Fibroblast of lung (primary cell): ENCODE measurements around the gene SNAI3. TPM values are rescaled to one million over a fixed set of nuclear protein-coding genes. Genes with fewer than 3 reads are reported as not detected.

Experiments used
- DNase-seq, 2 donors: peaks; one replicate each; pipeline versions ENCODE4 v3.0.0 to v3.0.0-alpha.2; 2010; ENCODE audit warnings: low read depth in 2 of 2
- H2AFZ ChIP-seq: 2 replicates; pipeline ENCODE4 v1.5.1; 2012; ENCODE audit warnings: low read length, control low read depth, inconsistent platforms
- H3K27ac ChIP-seq: 2 replicates; pipeline ENCODE4 v1.5.1; 2011; ENCODE audit warnings: low read length, control low read depth; ENCODE audit not compliant: insufficient read depth
- H3K27me3 ChIP-seq: 2 replicates; pipeline ENCODE4 v1.5.1; 2011; ENCODE audit warnings: mild to moderate bottlenecking, low read length; ENCODE audit not compliant: control insufficient read depth, insufficient read depth
- H3K36me3 ChIP-seq: 2 replicates; pipeline ENCODE4 v1.5.1; 2011; ENCODE audit warnings: low read length; ENCODE audit not compliant: control insufficient read depth, insufficient read depth
- H3K4me1 ChIP-seq: 2 replicates; pipeline ENCODE4 v1.5.1; 2011; ENCODE audit warnings: low read length; ENCODE audit not compliant: control insufficient read depth, insufficient read depth; ENCODE audit errors: extremely low read depth
- H3K4me2 ChIP-seq: 2 replicates; pipeline ENCODE4 v1.5.1; 2011; ENCODE audit warnings: low read length, control low read depth; ENCODE audit not compliant: insufficient read depth; ENCODE audit errors: extremely low read depth
- H3K4me3 ChIP-seq, 4 experiments: fragments of 200-600 bp in 1 of 4; sonication (generic) in 1 of 4; replicated peaks in 1 of 4; 2 replicates each; pipeline ENCODE4 v1.5.1; 2011 to 2016; ENCODE audit warnings: low read length in 4 of 4, low read depth in 3 of 4, mild to moderate bottlenecking in 3 of 4, control low read depth in 2 of 4, inconsistent platforms in 1 of 4, mixed read lengths in 1 of 4; ENCODE audit not compliant: insufficient read depth in 1 of 4; ENCODE audit errors: control extremely low read depth in 1 of 4
- H3K79me2 ChIP-seq: 2 replicates; pipeline ENCODE4 v1.5.1; 2012; ENCODE audit warnings: mild to moderate bottlenecking, low read length, inconsistent platforms; ENCODE audit not compliant: control insufficient read depth, insufficient read depth
- H3K9ac ChIP-seq: 2 replicates; pipeline ENCODE4 v1.5.1; 2011; ENCODE audit warnings: mild to moderate bottlenecking, low read length, control low read depth; ENCODE audit not compliant: insufficient read depth
- H3K9me3 ChIP-seq: 2 replicates; pipeline ENCODE4 v1.5.1; 2012; ENCODE audit warnings: low read depth, low read length; ENCODE audit not compliant: control insufficient read depth, insufficient read depth
- H4K20me1 ChIP-seq: 2 replicates; pipeline ENCODE4 v1.5.1; 2011; ENCODE audit warnings: low read length; ENCODE audit not compliant: control insufficient read depth, insufficient read depth; ENCODE audit errors: extremely low read depth
- EZH2 ChIP-seq: IDR thresholded peaks from 2 replicates; pipeline ENCODE4 v1.5.1; 2012; ENCODE audit warnings: low read length, control low read depth, mild to moderate bottlenecking; ENCODE audit errors: missing control alignments
- polyA plus RNA-seq, 2 donors: library from polyadenylated mRNA; depleted of rRNA in 1 of 2; stranded (reverse) in 1 of 2; unstranded in 1 of 2; fragments of >200 nt; gene quantifications; 2 replicates each; pipeline ENCODE4 v1.2.1, GENCODE V29; 2011 to 2012; ENCODE audit warnings: missing spikeins in 1 of 2
- total RNA-seq: library from RNA; depleted of rRNA; stranded (reverse); fragments of >200 nt; gene quantifications from 2 replicates; pipeline ENCODE4 v1.2.1, GENCODE V29; 2014
- TF ChIP-seq, protein P1 (sequence below), 2 donors: IDR thresholded peaks in 1 of 2; conservative IDR thresholded peaks in 1 of 2; 1 replicate in 1 of 2; 2 replicates in 1 of 2; pipeline ENCODE4 v1.5.1; 2011 to 2012; ENCODE audit warnings: low read length in 2 of 2, control low read depth in 1 of 2, inconsistent platforms in 1 of 2, low read depth in 1 of 2, mild to moderate bottlenecking in 1 of 2

SNAI3 gene
- total and polyA plus RNA-seq, 2 donors (not counting 1 experiment from before 2014, with no cell fraction given) = 0.17 TPM; not detected in 1

DNA sequence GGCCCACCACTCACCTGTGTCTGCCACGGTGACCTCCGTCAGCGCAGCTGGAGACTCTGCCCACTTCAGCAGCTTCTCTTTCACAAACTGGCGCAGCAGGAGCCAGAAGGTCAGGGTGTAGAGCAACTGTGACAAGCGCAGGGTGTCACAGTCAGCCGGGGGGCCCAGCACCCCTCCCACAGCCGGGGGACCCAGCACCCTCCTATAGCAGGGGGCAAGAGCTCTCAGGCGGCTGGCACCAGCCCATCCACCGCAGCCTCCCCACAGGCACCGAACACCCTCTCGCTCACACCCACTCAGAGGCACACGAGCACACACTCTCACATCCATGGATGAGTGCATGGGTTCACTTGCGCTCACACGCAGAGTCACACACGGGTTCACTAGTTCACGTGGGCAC lies 48.8 kb upstream of the SNAI3 start:
- H2AFZ ChIP-seq = no peak overlapping the region
- no peak overlapping the region for H3K4me2 ChIP-seq
- H3K4me1 ChIP-seq = no peaks in the 10 kb centered on the region
- H3K79me2 ChIP-seq = peaks cover 4% of the 10 kb centered on the region
- H4K20me1 ChIP-seq = no peaks in the 10 kb centered on the region
- H3K27ac ChIP-seq = no peak overlapping the region
- no peaks in the 10 kb centered on the region for H3K9me3 ChIP-seq
- peaks cover 61% of the 10 kb centered on the region for H3K36me3 ChIP-seq
- no peak overlapping the region for H3K4me3 ChIP-seq
- TF ChIP-seq, protein P1, sequence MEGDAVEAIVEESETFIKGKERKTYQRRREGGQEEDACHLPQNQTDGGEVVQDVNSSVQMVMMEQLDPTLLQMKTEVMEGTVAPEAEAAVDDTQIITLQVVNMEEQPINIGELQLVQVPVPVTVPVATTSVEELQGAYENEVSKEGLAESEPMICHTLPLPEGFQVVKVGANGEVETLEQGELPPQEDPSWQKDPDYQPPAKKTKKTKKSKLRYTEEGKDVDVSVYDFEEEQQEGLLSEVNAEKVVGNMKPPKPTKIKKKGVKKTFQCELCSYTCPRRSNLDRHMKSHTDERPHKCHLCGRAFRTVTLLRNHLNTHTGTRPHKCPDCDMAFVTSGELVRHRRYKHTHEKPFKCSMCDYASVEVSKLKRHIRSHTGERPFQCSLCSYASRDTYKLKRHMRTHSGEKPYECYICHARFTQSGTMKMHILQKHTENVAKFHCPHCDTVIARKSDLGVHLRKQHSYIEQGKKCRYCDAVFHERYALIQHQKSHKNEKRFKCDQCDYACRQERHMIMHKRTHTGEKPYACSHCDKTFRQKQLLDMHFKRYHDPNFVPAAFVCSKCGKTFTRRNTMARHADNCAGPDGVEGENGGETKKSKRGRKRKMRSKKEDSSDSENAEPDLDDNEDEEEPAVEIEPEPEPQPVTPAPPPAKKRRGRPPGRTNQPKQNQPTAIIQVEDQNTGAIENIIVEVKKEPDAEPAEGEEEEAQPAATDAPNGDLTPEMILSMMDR (conservative IDR thresholded peaks at IDR 0.05 in 1 of 2, IDR thresholded peaks at IDR 0.05 in 1 of 2; ENCODE audit: low read depth in 1 of 2, low read length in 2 of 2) = no peak
- TF ChIP-seq EZH2 = no peak
- no peaks in the 10 kb centered on the region for H3K27me3 ChIP-seq
- H3K9ac ChIP-seq = no peak overlapping the region
- DNase-seq = no peak

DNA sequence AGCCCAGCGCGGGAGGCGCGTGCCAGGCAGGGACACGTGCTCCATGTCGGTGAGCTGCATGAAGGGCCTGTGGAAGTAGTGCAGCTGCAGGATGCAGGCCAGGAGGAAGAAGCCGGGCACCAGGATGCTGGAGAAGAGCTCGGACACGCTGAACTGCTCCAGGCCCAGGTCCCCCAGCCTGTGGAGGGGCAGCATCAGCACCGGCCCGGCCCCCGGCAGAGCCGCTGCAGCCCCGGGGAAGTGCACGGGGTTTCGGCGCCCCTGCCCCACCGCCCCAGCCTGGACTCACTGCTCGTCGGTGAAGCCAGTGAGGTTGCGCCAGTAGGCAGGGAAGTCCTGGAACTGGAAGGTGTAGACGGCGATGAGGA lies 48.0 kb upstream of the SNAI3 start:
- TF ChIP-seq, protein P1 (conservative IDR thresholded peaks at IDR 0.05 in 1 of 2, IDR thresholded peaks at IDR 0.05 in 1 of 2; ENCODE audit: low read depth in 1 of 2, low read length in 2 of 2) = no peak
- no peak for TF ChIP-seq EZH2

DNA sequence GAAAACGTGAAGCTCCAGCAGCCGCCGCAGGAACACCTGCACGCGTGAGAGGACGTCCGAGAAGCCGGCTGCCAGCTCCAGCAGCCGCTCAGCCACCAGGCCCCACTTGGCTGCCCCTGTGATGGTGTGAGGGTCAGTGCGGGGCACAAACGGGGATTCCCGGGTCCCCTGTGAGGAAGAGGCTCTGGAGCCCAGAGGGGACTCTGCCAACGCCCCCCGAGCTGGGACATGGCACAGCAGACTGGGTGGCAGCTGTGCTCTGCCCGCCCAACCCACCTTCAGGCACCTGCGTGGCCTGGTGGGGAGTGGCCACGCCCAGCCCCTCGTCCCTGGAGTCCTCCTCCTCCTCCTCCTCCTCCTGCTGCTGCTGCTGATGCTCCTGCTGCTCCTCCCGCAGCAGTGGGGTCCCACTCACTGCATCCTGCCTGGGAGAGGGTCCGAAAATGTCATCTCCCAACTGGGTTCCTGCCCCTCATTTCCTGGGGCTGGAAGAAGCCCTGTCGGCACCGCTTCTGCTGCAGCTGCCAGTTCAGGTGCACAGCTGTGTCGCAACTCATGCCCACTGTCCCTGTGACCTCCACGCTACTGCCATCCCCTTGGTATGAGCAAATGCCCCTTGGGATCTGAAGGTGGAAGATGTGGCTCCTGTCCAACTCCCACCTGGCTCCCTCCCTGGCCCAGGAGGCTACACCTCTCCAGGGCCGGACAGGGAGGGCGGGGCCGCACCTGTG lies 47.5 kb upstream of the SNAI3 start:
- no peak for DNase-seq
- H3K36me3 ChIP-seq = peaks cover 52% of the 10 kb centered on the region
- H2AFZ ChIP-seq = no peak overlapping the region
- TF ChIP-seq, protein P1 (conservative IDR thresholded peaks at IDR 0.05 in 1 of 2, IDR thresholded peaks at IDR 0.05 in 1 of 2; ENCODE audit: low read depth in 1 of 2, low read length in 2 of 2) = no peak
- TF ChIP-seq EZH2 = no peak
- H3K9ac ChIP-seq = no peak overlapping the region
- no peak overlapping the region for H3K27ac ChIP-seq
- H3K79me2 ChIP-seq = peaks cover 6% of the 10 kb centered on the region
- H3K9me3 ChIP-seq = no peaks in the 10 kb centered on the region
- no peaks in the 10 kb centered on the region for H3K4me1 ChIP-seq
- H3K4me2 ChIP-seq = no peak overlapping the region
- H4K20me1 ChIP-seq = no peaks in the 10 kb centered on the region
- H3K4me3 ChIP-seq = no peak overlapping the region
- no peaks in the 10 kb centered on the region for H3K27me3 ChIP-seq

More for the DNA sequence above, 48.0 kb upstream of the SNAI3 start:
- no peak for DNase-seq
- Histone ChIP-seq H2AFZ (no peak overlapping the region), H3K36me3 (peaks cover 55% of the 10 kb centered on the region), H4K20me1 (no peaks in the 10 kb centered on the region), H3K4me2 (no peak overlapping the region), H3K27me3 (no peaks in the 10 kb centered on the region), H3K9me3 (no peaks in the 10 kb centered on the region), H3K9ac (no peak overlapping the region), H3K4me1 (no peaks in the 10 kb centered on the region), H3K4me3 (no peak overlapping the region), H3K27ac (no peak overlapping the region), H3K79me2 (peaks cover 6% of the 10 kb centered on the region)
